NOMO-1 treated with DMSO at 0.1 percent for 48 hours (cell line): Measurements from ENCODE around the gene HLA-A.
"Not testable (repeated sequence)": the region's sequence is repeated elsewhere in the genome, so short reads cannot be mapped to it uniquely, and the experiment has no call there.

Experiments used
- DNase-seq: peaks from one replicate; lab custom pipeline; 2025; ENCODE audit not compliant: unreplicated experiment; lab: John Stamatoyannopoulos, UW

The HLA-A gene

DNA sequence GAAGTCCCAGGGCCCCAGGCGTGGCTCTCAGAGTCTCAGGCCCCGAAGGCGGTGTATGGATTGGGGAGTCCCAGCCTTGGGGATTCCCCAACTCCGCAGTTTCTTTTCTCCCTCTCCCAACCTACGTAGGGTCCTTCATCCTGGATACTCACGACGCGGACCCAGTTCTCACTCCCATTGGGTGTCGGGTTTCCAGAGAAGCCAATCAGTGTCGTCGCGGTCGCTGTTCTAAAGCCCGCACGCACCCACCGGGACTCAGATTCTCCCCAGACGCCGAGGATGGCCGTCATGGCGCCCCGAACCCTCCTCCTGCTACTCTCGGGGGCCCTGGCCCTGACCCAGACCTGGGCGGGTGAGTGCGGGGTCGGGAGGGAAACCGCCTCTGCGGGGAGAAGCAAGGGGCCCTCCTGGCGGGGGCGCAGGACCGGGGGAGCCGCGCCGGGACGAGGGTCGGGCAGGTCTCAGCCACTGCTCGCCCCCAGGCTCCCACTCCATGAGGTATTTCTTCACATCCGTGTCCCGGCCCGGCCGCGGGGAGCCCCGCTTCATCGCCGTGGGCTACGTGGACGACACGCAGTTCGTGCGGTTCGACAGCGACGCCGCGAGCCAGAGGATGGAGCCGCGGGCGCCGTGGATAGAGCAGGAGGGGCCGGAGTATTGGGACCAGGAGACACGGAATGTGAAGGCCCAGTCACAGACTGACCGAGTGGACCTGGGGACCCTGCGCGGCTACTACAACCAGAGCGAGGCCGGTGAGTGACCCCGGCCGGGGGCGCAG lies at the start of gene HLA-A:
HLA-A (plus strand) TSS at position 258 of the 778 bp plus-strand sequence; CDS start at position 280, 22 bp downstream.
- DNase-seq = peak; percentile 93

GRCh38 chr6:29892696-29893095 lies 49.6 kb upstream of the HLA-A start:
- DNase-seq = no peak

GRCh38 chr6:29899281-29899680 lies 43.1 kb upstream of the HLA-A start:
- no peak for DNase-seq

GRCh38 chr6:29905286-29905685 lies 37.0 kb upstream of the HLA-A start:
- no peak for DNase-seq

DNA sequence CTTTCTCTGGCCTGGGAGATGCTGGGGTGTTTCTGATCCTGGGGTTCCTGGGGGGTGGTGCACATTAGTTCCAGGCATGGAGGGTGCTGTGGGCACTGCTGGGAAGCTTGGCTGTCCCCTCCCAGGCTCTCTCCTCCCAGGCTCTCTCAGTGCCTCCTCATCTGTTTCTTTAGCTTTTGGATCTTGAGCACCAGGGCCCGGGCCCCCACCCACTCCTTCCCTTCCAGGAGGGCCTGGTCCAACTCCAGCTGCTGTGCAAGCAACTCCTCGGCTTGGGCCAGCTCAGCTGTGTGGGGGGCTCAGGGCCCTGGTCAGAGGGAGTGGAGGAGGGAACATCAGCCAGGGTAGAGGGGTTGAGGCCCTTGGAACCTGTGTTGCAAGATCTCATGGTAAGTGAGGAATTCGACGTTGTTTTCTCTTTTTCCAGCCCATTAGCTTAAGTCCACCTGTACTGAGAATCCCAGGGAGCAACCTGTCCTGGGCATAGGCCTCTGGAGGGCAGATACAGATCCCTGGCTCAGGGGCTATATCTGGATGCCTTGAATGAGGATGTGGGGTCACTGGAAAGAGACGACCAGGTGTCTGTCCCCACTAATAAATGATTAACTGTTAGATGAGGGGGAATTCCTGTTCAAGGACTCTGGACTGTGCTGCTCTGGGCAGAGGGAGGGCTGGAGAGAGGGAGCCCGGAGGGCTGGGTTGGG lies 34.5 kb upstream of the HLA-A start:
- DNase-seq = no peak

- DNase-seq = no peak
These were observed 34.0 kb upstream of the HLA-A start for GRCh38 chr6:29908341-29908662.

DNA sequence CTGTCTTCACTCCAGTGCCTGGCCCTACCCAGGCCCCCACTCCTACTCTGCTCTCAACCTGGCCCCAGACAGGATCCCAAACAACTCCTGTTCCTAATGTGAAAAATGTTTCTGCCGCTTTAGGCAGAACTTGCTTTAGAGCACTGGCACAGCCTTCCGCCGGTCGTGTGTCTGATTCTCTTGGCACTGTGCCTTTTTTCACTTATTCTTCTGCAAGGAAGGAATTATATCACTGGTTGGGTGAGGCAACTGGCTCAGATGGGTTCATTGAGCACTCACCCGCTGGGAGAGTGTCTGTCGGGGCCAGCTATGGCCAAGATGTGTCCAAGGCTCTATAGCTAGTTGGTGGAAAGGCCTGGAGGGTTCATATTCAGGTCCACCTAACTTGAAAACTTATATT lies 33.6 kb upstream of the HLA-A start:
- DNase-seq = no peak

GRCh38 chr6:29909985-29910384 lies 32.3 kb upstream of the HLA-A start:
- DNase-seq = no peak

DNA sequence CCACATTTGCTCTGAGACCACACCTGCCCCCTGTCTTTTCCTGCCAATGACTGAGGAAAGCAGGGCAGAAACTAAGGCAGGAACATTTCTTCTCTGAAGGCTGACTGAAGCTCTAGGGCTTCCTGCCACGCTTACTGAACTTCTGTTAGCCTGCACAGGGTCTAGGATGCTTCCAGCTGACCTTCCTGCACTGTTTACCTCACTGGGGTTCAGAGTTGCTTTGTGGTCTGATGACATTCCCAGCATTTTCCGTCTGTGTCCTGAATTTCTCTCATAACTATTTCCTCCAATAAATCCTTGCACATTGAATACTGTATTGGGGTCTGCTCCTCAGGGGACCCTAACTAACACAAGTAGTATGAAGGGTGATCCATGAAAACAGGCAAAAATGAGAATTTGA lies 29.5 kb upstream of the HLA-A start:
- DNase-seq = no peak

GRCh38 chr6:29916741-29917140 lies 25.6 kb upstream of the HLA-A start:
- no peak for DNase-seq

DNA sequence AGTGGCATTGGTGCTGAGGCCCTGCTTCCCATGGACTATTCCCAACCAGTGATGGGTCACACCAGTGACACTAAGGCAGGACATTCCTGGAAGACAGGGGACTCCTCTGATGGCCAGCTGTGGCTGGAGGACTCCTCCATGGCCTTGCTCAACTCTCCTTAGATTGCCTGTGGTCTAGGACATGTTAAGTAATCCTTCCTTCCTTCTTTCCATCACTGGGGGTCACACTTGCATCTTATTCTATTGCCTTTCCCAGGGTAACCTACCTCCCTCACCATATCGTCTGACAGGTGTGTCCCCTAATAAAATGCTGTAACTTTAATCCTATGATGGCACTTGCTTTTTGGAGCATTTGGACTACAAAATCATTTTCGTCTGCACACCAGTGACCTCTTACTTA lies 24.5 kb upstream of the HLA-A start:
- peak; percentile 25 for DNase-seq

DNA sequence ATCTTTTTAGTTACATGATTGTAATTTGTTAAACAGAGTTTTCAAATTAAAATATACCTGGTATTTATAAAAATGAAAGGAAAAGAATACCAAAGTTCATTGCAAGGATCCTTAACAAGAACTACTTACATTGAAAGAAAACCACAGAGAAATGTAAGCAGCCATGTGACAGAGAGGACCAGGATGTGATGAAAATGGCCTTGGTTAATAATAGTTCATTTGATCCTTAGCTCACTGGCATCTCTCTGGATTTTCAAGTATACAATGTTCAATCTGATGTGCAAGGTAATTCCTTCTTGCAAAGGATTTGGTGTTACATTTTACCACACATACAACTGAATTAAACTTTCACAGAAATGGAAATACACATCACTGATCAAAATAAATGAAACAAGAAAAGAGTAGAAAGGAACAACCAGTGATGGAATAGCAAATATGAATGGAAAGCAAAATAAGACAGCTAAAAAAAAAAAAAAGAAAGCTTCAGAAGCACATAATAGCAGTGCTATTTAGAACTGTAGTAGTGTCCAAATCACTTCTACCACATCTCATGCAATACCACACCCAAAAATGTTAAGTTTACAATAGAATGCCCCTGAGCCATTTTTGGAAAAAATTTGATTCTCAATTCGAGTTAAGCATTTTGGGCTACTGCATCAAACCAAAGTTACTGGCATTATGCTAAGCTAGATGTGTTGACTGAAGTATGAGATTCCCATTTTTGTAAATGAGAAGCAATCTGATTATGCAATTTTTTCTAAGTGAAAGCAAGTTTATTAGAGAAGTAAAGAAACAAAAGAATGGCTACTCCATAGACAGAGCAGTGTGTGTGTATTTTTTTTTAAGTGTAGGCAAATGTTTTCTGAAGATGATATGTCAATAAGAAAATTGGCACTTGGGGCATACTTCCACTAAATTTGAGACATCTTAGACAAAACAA lies 22.6 kb upstream of the HLA-A start:
- DNase-seq = no peak

DNA sequence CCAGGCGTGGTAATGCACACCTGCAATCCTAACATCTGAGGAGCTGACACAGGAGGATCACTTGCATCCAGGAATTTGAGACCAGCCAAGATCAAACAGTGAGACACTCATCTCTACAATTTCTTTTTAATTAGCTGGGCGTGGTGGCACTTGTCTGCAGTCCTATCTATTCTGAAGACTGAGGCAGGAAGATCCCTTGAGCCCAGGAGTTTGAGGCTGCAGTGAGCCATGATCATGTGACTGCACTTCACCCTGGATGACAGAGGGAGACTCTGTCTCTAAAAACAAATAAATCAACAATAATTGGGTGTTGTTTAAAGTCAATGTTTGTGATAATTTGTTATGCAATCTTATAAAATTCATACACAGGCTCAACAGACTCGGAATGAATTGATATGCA lies 18.0 kb upstream of the HLA-A start:
- no peak for DNase-seq

DNA sequence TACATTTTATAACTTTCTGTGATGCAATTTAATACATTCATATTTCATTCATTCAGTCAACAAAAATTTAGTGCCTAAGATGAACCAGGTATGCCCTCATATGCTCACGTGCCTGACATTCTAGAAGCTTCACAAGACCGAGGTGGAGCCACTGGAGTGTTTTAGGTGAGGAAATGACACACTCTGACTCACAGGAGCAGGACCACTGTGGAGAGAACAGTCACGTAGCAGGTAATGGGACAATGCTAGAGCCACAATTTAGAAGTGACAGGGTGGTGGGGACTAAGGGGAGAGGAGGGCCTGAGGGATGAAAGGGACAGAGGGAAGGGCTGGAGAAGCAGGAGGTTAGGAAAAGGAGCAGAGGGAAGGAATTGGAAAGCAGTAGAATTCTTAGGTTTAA lies 17.6 kb upstream of the HLA-A start:
- DNase-seq = no peak

DNA sequence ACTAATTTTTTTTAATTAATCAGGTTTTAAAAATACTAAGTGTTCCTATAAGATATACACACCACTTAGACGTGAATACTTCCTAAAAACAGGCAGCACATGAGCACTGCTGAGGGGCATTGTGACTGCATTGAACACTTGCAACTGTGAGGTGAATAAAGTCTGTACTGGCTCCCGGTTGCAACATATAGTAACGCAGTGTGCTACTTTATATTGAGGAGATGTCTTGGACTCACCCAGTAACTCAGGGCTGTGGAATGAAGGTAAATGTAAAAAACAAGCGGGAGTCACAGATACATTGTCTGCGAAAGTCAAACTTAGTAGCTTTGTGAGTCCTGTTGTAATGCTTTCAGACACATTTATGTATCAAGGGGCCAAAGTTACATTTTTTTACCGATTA lies 17.0 kb upstream of the HLA-A start:
- DNase-seq = no peak

- DNase-seq = no peak
These were observed 16.5 kb upstream of the HLA-A start for GRCh38 chr6:29925727-29926412.

GRCh38 chr6:29926413-29927274 lies 15.7 kb upstream of the HLA-A start:
- DNase-seq = peak; percentile 75

DNA sequence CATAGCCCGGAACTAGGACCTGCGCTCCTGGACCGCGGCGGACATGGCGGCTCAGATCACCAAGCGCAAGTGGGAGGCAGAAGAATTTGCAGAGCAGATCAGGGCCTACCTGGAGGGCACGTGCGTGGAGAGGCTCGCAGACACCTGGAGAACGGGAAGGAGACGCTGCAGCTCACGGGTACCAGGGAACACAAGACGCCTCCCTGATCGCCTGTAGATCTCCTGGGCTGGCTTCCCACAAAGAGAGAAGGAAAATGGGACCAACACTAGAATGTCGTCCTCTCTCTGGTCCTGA lies 15.1 kb upstream of the HLA-A start:
- no peak for DNase-seq

- DNase-seq = no peak
These were observed 14.4 kb upstream of the HLA-A start for GRCh38 chr6:29927841-29928388.

GRCh38 chr6:29930047-29930446 lies 12.3 kb upstream of the HLA-A start:
- not testable (repeated sequence) for DNase-seq
